H9 (cell line): ENCODE measurements around the gene TTC28. TPM values are rescaled to one million over a fixed set of nuclear protein-coding genes. Genes with fewer than 3 reads are reported as not detected.

Experiments
- DNase-seq: peaks from one replicate; pipeline ENCODE4 v3.0.0-alpha.2; 2017
- H2AFZ ChIP-seq: one replicate; pipeline ENCODE4 v1.6.1; 2013; ENCODE audit warnings: mild to moderate bottlenecking, low read length, control low read depth, moderate library complexity
- H2AK5ac ChIP-seq: 2 replicates; pipeline ENCODE4 v1.6.1; 2013; ENCODE audit warnings: low read length, control low read depth, mixed read lengths; ENCODE audit not compliant: insufficient read length
- H2BK120ac ChIP-seq: one replicate; pipeline ENCODE4 v1.6.1; 2013; ENCODE audit warnings: low read depth, mild to moderate bottlenecking, low read length, control low read depth, inconsistent platforms; ENCODE audit not compliant: poor library complexity, severe bottlenecking
- H2BK12ac ChIP-seq: 2 replicates; pipeline ENCODE4 v1.6.1; 2013; ENCODE audit warnings: low read length, control low read depth, mixed read lengths, low read depth; ENCODE audit not compliant: insufficient read length
- H2BK15ac ChIP-seq: 2 replicates; pipeline ENCODE4 v1.6.1; 2013; ENCODE audit warnings: low read depth, low read length, control low read depth
- H2BK20ac ChIP-seq: one replicate; pipeline ENCODE4 v1.6.1; 2013; ENCODE audit warnings: low read depth, mild to moderate bottlenecking, low read length, control low read depth, inconsistent platforms; ENCODE audit not compliant: poor library complexity, severe bottlenecking
- H2BK5ac ChIP-seq: 2 replicates; pipeline ENCODE4 v1.6.1; 2013; ENCODE audit warnings: low read length, control low read depth, mixed read lengths; ENCODE audit not compliant: insufficient read length
- H3K14ac ChIP-seq: 2 replicates; pipeline ENCODE4 v1.6.1; 2013; ENCODE audit warnings: low read length, control low read depth; ENCODE audit not compliant: insufficient read depth
- H3K18ac ChIP-seq: 2 replicates; pipeline ENCODE4 v1.6.1; 2013; ENCODE audit warnings: low read depth, mild to moderate bottlenecking, mixed read lengths, low read length, control low read depth; ENCODE audit not compliant: insufficient read length
- H3K23ac ChIP-seq: 2 replicates; pipeline ENCODE4 v1.6.1; 2013; ENCODE audit warnings: low read length, control low read depth, mixed read lengths, low read depth; ENCODE audit not compliant: insufficient read length
- H3K23me2 ChIP-seq: 2 replicates; pipeline ENCODE4 v1.6.1; 2013; ENCODE audit warnings: low read depth, mild to moderate bottlenecking, mixed read lengths, low read length, control low read depth; ENCODE audit not compliant: insufficient read length, poor library complexity, severe bottlenecking
- H3K27ac ChIP-seq: 2 replicates; pipeline ENCODE4 v1.5.1; 2013; ENCODE audit warnings: low read length, control low read depth, mixed read lengths, low read depth; ENCODE audit not compliant: insufficient read length
- H3K27me3 ChIP-seq: 2 replicates; pipeline ENCODE4 v1.6.1; 2013; ENCODE audit warnings: low read length, control low read depth, inconsistent platforms; ENCODE audit not compliant: insufficient read depth
- H3K4ac ChIP-seq: 2 replicates; pipeline ENCODE4 v1.6.1; 2013; ENCODE audit warnings: low read depth, mild to moderate bottlenecking, control low read depth, inconsistent platforms, low read length, moderate library complexity
- H3K4me1 ChIP-seq: 2 replicates; pipeline ENCODE4 v1.6.1; 2013; ENCODE audit warnings: low read length, control low read depth, inconsistent platforms; ENCODE audit not compliant: insufficient read depth
- H3K4me2 ChIP-seq: 2 replicates; pipeline ENCODE4 v1.6.1; 2013; ENCODE audit warnings: low read length, control low read depth, mixed read lengths; ENCODE audit not compliant: insufficient read length, insufficient read depth
- H3K56ac ChIP-seq: 2 replicates; pipeline ENCODE4 v1.6.1; 2013; ENCODE audit warnings: low read depth, mild to moderate bottlenecking, mixed read lengths, low read length, control low read depth; ENCODE audit not compliant: insufficient read length
- H3K79me1 ChIP-seq: 2 replicates; pipeline ENCODE4 v1.6.1; 2013; ENCODE audit warnings: low read depth, mild to moderate bottlenecking, moderate library complexity, low read length, control low read depth, inconsistent platforms; ENCODE audit not compliant: insufficient read depth, poor library complexity, severe bottlenecking
- H3K79me2 ChIP-seq: 2 replicates; pipeline ENCODE4 v1.6.1; 2013; ENCODE audit warnings: low read length, control low read depth, inconsistent platforms; ENCODE audit not compliant: insufficient read depth
- H3K9ac ChIP-seq: 2 replicates; pipeline ENCODE4 v1.6.1; 2013; ENCODE audit warnings: low read length, control low read depth, mixed read lengths; ENCODE audit not compliant: insufficient read length; ENCODE audit errors: extremely low read depth
- H3K9me3 ChIP-seq: one replicate; pipeline ENCODE4 v1.6.1; 2013; ENCODE audit warnings: low read depth, low read length, inconsistent platforms; ENCODE audit not compliant: control insufficient read depth
- H3T11ph ChIP-seq: one replicate; pipeline ENCODE4 v1.6.1; 2013; ENCODE audit warnings: mild to moderate bottlenecking, low read length, control low read depth, inconsistent platforms
- H4K20me1 ChIP-seq: one replicate; pipeline ENCODE4 v1.6.1; 2013; ENCODE audit not compliant: control insufficient read depth, insufficient read length, insufficient read depth
- H4K5ac ChIP-seq: 2 replicates; pipeline ENCODE4 v1.6.1; 2013; ENCODE audit warnings: low read depth, mild to moderate bottlenecking, mixed read lengths, low read length, control low read depth; ENCODE audit not compliant: insufficient read length
- H4K8ac ChIP-seq: replicated peaks from 2 replicates; pipeline ENCODE4 v1.6.1; 2013; ENCODE audit warnings: low read length, control low read depth, mixed read lengths, low read depth; ENCODE audit not compliant: insufficient read length
- H4K91ac ChIP-seq: 2 replicates; pipeline ENCODE4 v1.6.1; 2013; ENCODE audit warnings: low read depth, mild to moderate bottlenecking, moderate library complexity, mixed read lengths, low read length, control low read depth; ENCODE audit not compliant: insufficient read length
- H3K27ac Mint-ChIP-seq, 3 experiments: 2 replicates in 2 of 3; 3 replicates in 1 of 3; pipeline ENCODE4 v1.8.0; 2020 to 2021; ENCODE audit warnings: mixed read lengths in 3 of 3, mild to moderate bottlenecking in 1 of 3, moderate library complexity in 1 of 3
- H3K27me3 Mint-ChIP-seq: 2 replicates; pipeline ENCODE4 v1.8.0; 2021; ENCODE audit warnings: low read depth, mild to moderate bottlenecking, moderate library complexity, mixed read lengths
- H3K36me3 Mint-ChIP-seq, 3 experiments: 2 replicates in 2 of 3; 3 replicates in 1 of 3; pipeline ENCODE4 v1.8.0; 2020 to 2021; ENCODE audit warnings: low read depth in 3 of 3, mixed read lengths in 3 of 3; ENCODE audit not compliant: insufficient read depth in 1 of 3
- H3K4me1 Mint-ChIP-seq, 2 experiments: 2 replicates each; pipeline ENCODE4 v1.8.0; 2020; ENCODE audit warnings: mixed read lengths in 2 of 2
- H3K4me3 Mint-ChIP-seq, 2 experiments: 2 replicates in 1 of 2; 3 replicates in 1 of 2; pipeline ENCODE4 v1.8.0; 2020 to 2021; ENCODE audit warnings: mild to moderate bottlenecking in 2 of 2, mixed read lengths in 2 of 2, moderate library complexity in 1 of 2
- H3K9me3 Mint-ChIP-seq, 2 experiments: 2 replicates in 1 of 2; 3 replicates in 1 of 2; pipeline ENCODE4 v1.8.0; 2020; ENCODE audit warnings: mild to moderate bottlenecking in 2 of 2, mixed read lengths in 2 of 2, moderate library complexity in 1 of 2
- CTCF ChIP-seq: fragments of 200-600 bp; sonication (generic); conservative IDR thresholded peaks from 3 replicates; pipeline ENCODE4 v1.8.0; 2021; ENCODE audit warnings: antibody characterized with exemption, mild to moderate bottlenecking
- WGBS: extraction: QIAGEN DNeasy Blood & Tissue Kit; methylation state at CpG from one replicate; pipeline ENCODE4 v1.1.7; 2013; ENCODE audit warnings: missing lambda C conversion rate, low lambda C conversion rate, mixed read lengths; ENCODE audit not compliant: insufficient read length; ENCODE audit errors: extremely low coverage; 5-methylcytosine and 5-hydroxymethylcytosine counted together
- total RNA-seq: library from RNA; stranded (reverse); gene quantifications from 2 replicates; pipeline ENCODE4 v1.2.1, GENCODE V29; 2021

The TTC28 gene
- total RNA-seq, 1 experiment from 2014 or later, result 13.6 TPM

- H3K18ac ChIP-seq, result no peak overlapping the region
- no peak overlapping the region for H4K8ac ChIP-seq
- H3K9ac ChIP-seq, result no peak overlapping the region
- no peak overlapping the region for H3K27ac ChIP-seq
- H3K9me3 Mint-ChIP-seq, result no peaks in the 10 kb centered on the region
- no peak overlapping the region for H3T11ph ChIP-seq
- no peaks in the 10 kb centered on the region for H4K20me1 ChIP-seq
- no peak overlapping the region for H3K4ac ChIP-seq
- H3K23ac ChIP-seq, result no peak overlapping the region
- no CpG with 5 or more reads among the region's 1 CpG for WGBS
- H3K4me1 ChIP-seq, result no peaks in the 10 kb centered on the region
- no peak for TF ChIP-seq CTCF
- no peak overlapping the region for H2BK5ac ChIP-seq
- no peaks in the 10 kb centered on the region for H3K23me2 ChIP-seq
- no peak overlapping the region for H2BK15ac ChIP-seq
- no peaks in the 10 kb centered on the region; the same call in 1 of the 2 replicates for H3K27me3 ChIP-seq
- H3K14ac ChIP-seq, result no peak overlapping the region
- H3K79me2 ChIP-seq, result no peaks in the 10 kb centered on the region
- H3K27ac Mint-ChIP-seq, result no peak overlapping the region
- H3K27me3 Mint-ChIP-seq, result peaks cover 64% of the 10 kb centered on the region
- H3K79me1 ChIP-seq, result no peaks in the 10 kb centered on the region
- no peak overlapping the region for H4K91ac ChIP-seq
- H3K4me2 ChIP-seq, result no peak overlapping the region
- H4K5ac ChIP-seq, result no peak overlapping the region
- no peak overlapping the region for H3K4me3 Mint-ChIP-seq
- H2BK20ac ChIP-seq, result no peak overlapping the region
- H3K56ac ChIP-seq, result no peak overlapping the region
- no peak overlapping the region for H2AK5ac ChIP-seq
- no peak overlapping the region for H2AFZ ChIP-seq
- H3K36me3 Mint-ChIP-seq, result no peaks in the 10 kb centered on the region
- no peak overlapping the region for H2BK120ac ChIP-seq
- H2BK12ac ChIP-seq, result no peak overlapping the region
- no peak for DNase-seq
- no peaks in the 10 kb centered on the region for H3K9me3 ChIP-seq
- peaks cover 14 to 20% of the 10 kb centered on the region in 2 experiments for H3K4me1 Mint-ChIP-seq
Observed at GRCh38 chr22:28244757-28245156, 434.9 kb downstream of the TTC28 start.
